ENCODE measurements around the gene FCHO1.

FCHO1 gene

GRCh38 chr19:17761148-17761547, 9.9 kb downstream of the FCHO1 start:
- Histone ChIP-seq H3K27ac (no peak overlapping the region), H3K36me3 (peaks cover 48 to 94% (median 80%) of the 10 kb centered on the region in 11 experiments), H3K4me1 (peaks cover 15 to 69% (median 40%) of the 10 kb centered on the region in 10 experiments), H3K9me3 (replicated peaks in 1 of 11) (no peaks in the 10 kb centered on the region), H4K20me1 (peaks cover 0 to 12% (median 0%) of the 10 kb centered on the region in 11 experiments; a peak in 9 of 22 replicates), H3K9ac (no peak overlapping the region), H3K4me3 (no peak overlapping the region), H3K4me2 (no peak overlapping the region), H3K27me3 (no peaks in the 10 kb centered on the region)
- no peak for TF ChIP-seq Cebpa-rat (IDR thresholded peaks at IDR 0.05)

GRCh38 chr19:17762505-17763229, 11.4 kb downstream of the FCHO1 start:
- Histone ChIP-seq H3K27ac (no peak overlapping the region), H3K4me2 (no peak overlapping the region), H3K4me3 (no peak overlapping the region), H3K9me3 (replicated peaks in 1 of 11) (no peaks in the 10 kb centered on the region), H3K4me1 (peaks cover 5 to 59% (median 29%) of the 10 kb centered on the region in 10 experiments; a peak in 17 of 20 replicates), H3K27me3 (no peaks in the 10 kb centered on the region), H3K9ac (no peak overlapping the region), H4K20me1 (peaks cover 0 to 6% (median 0%) of the 10 kb centered on the region in 11 experiments; a peak in 4 of 22 replicates), H3K36me3 (peaks cover 53 to 95% (median 93%) of the 10 kb centered on the region in 11 experiments)
- TF ChIP-seq Cebpa-rat (IDR thresholded peaks at IDR 0.05) = no peak

GRCh38 chr19:17764348-17764747, 13.1 kb downstream of the FCHO1 start:
- Histone ChIP-seq H3K9me3 (replicated peaks in 1 of 11) (no peaks in the 10 kb centered on the region), H3K4me2 (peak overlapping the region in 4 of 11 experiments; percentile 54 to 63 (median 54); a peak in 5 of 22 replicates), H3K27ac (peak overlapping the region in 5 of 11 experiments; percentile 29 to 71 (median 66); a peak in 6 of 22 replicates), H3K9ac (0 out of 22 replicates have a peak overlapping the region, but pooled peaks of 1 of the 11 experiments have one; percentile 56), H3K4me1 (peaks cover 5 to 42% (median 24%) of the 10 kb centered on the region in 10 experiments; a peak in 16 of 20 replicates), H4K20me1 (peaks cover 0 to 5% (median 0%) of the 10 kb centered on the region in 11 experiments; a peak in 2 of 22 replicates), H3K4me3 (no peak overlapping the region), H3K36me3 (peaks cover 58 to 96% (median 87%) of the 10 kb centered on the region in 11 experiments), H3K27me3 (no peaks in the 10 kb centered on the region)
- TF ChIP-seq Cebpa-rat (IDR thresholded peaks at IDR 0.05) = no peak

GRCh38 chr19:17765069-17765618, 13.9 kb downstream of the FCHO1 start:
- H3K9me3 ChIP-seq (replicated peaks in 1 of 11) = no peaks in the 10 kb centered on the region

GRCh38 chr19:17766543-17767131, 15.4 kb downstream of the FCHO1 start:
- Histone ChIP-seq H3K36me3 (peaks cover 71 to 95% (median 87%) of the 10 kb centered on the region in 11 experiments), H3K27me3 (no peaks in the 10 kb centered on the region), H3K27ac (peak overlapping the region in 9 of 11 experiments; percentile 28 to 63 (median 40); a peak in 12 of 22 replicates), H3K4me1 (peaks cover 5 to 34% (median 22%) of the 10 kb centered on the region in 10 experiments; a peak in 16 of 20 replicates), H3K4me3 (no peak overlapping the region), H4K20me1 (peaks cover 0 to 5% (median 0%) of the 10 kb centered on the region in 11 experiments; a peak in 3 of 22 replicates), H3K9ac (peak overlapping the region in 4 of 11 experiments; percentile 17 to 51 (median 30); a peak in 7 of 22 replicates), H3K9me3 (replicated peaks in 1 of 11) (no peaks in the 10 kb centered on the region), H3K4me2 (peak overlapping the region in 8 of 11 experiments; percentile 10 to 75 (median 57); a peak in 12 of 22 replicates)
- no peak for TF ChIP-seq Cebpa-rat (IDR thresholded peaks at IDR 0.05)

More at GRCh38 chr19:17765069-17765618, 13.9 kb downstream of the FCHO1 start:
- H3K36me3 ChIP-seq = peaks cover 65 to 95% (median 87%) of the 10 kb centered on the region in 11 experiments
- H3K9ac ChIP-seq = peak overlapping the region in 7 of 11 experiments; percentile 7 to 60 (median 26); a peak in 6 of 22 replicates
- H4K20me1 ChIP-seq = peaks cover 0 to 5% (median 0%) of the 10 kb centered on the region in 11 experiments; a peak in 2 of 22 replicates
- peaks cover 5 to 36% (median 22%) of the 10 kb centered on the region in 10 experiments; a peak in 16 of 20 replicates for H3K4me1 ChIP-seq
- H3K27me3 ChIP-seq = no peaks in the 10 kb centered on the region
- peak overlapping the region in 10 of 11 experiments; percentile 15 to 71 (median 48); a peak in 16 of 22 replicates for H3K27ac ChIP-seq
- no peak overlapping the region for H3K4me3 ChIP-seq
- H3K4me2 ChIP-seq = peak overlapping the region in 8 of 11 experiments; percentile 12 to 64 (median 54); a peak in 15 of 22 replicates
- no peak for TF ChIP-seq Cebpa-rat (IDR thresholded peaks at IDR 0.05)

GRCh38 chr19:17767559-17767958, 16.3 kb downstream of the FCHO1 start:
- Histone ChIP-seq H3K4me1 (peaks cover 5 to 34% (median 22%) of the 10 kb centered on the region in 10 experiments; a peak in 16 of 20 replicates), H3K27me3 (no peaks in the 10 kb centered on the region), H3K4me2 (no peak overlapping the region), H3K4me3 (no peak overlapping the region), H3K9me3 (replicated peaks in 1 of 11) (no peaks in the 10 kb centered on the region), H3K36me3 (peaks cover 78 to 95% (median 88%) of the 10 kb centered on the region in 11 experiments), H3K9ac (no peak overlapping the region), H3K27ac (no peak overlapping the region), H4K20me1 (peaks cover 0 to 6% (median 0%) of the 10 kb centered on the region in 11 experiments; a peak in 3 of 22 replicates)
- no peak for TF ChIP-seq Cebpa-rat (IDR thresholded peaks at IDR 0.05)

- no peak for TF ChIP-seq Cebpa-rat (IDR thresholded peaks at IDR 0.05)
- Histone ChIP-seq H3K27ac (no peak overlapping the region), H4K20me1 (peaks cover 0 to 36% (median 2%) of the 10 kb centered on the region in 11 experiments; a peak in 8 of 22 replicates), H3K4me3 (no peak overlapping the region), H3K9me3 (replicated peaks in 1 of 11) (no peaks in the 10 kb centered on the region), H3K4me1 (peaks cover 3 to 11% (median 7%) of the 10 kb centered on the region in 10 experiments; a peak in 16 of 20 replicates), H3K36me3 (peaks cover 72 to 95% (median 83%) of the 10 kb centered on the region in 11 experiments), H3K9ac (no peak overlapping the region; a peak in 1 of 22 replicates), H3K27me3 (no peaks in the 10 kb centered on the region), H3K4me2 (no peak overlapping the region)
These were observed 19.3 kb downstream of the FCHO1 start for GRCh38 chr19:17770613-17771012.

- H3K9me3 ChIP-seq (replicated peaks in 1 of 11) = no peaks in the 10 kb centered on the region
- no peak overlapping the region for H3K4me3 ChIP-seq
- H3K27me3 ChIP-seq = no peaks in the 10 kb centered on the region
- no peak overlapping the region for H3K4me2 ChIP-seq
- no peak overlapping the region for H3K9ac ChIP-seq
- no peak for TF ChIP-seq Cebpa-rat (IDR thresholded peaks at IDR 0.05)
- H3K27ac ChIP-seq = no peak overlapping the region
- H4K20me1 ChIP-seq = peaks cover 0 to 46% (median 9%) of the 10 kb centered on the region in 11 experiments; a peak in 10 of 22 replicates
- H3K36me3 ChIP-seq = peaks cover 68 to 98% (median 86%) of the 10 kb centered on the region in 11 experiments
- peaks cover 9 to 15% (median 12%) of the 10 kb centered on the region in 10 experiments; a peak in 17 of 20 replicates for H3K4me1 ChIP-seq
These were observed 20.9 kb downstream of the FCHO1 start for GRCh38 chr19:17772172-17772571.

Measured in BLaER1 treated with 17β-estradiol and CSF1 and Interleukin-3, amounts not matched to agents 10 nM and 100 nM (cell line).